Activated T-cell treated with anti-CD3 and anti-CD28 coated beads, Interleukin-2, amount 50 U/mL, for 24 hours (primary cell): ENCODE results near the gene GSK3A.

Experiments
- DNase-seq: peaks from one replicate; pipeline ENCODE4 v3.0.0-alpha.2; 2020
- H3K27ac Mint-ChIP-seq: 2 replicates; pipeline ENCODE4 v1.8.0; 2020; ENCODE audit warnings: mild to moderate bottlenecking, mixed read lengths
- H3K27me3 Mint-ChIP-seq: 2 replicates; pipeline ENCODE4 v1.8.0; 2020; ENCODE audit warnings: mixed read lengths
- H3K36me3 Mint-ChIP-seq: 2 replicates; pipeline ENCODE4 v1.8.0; 2020; ENCODE audit warnings: low read depth, mixed read lengths
- H3K4me1 Mint-ChIP-seq: 2 replicates; pipeline ENCODE4 v1.8.0; 2020; ENCODE audit warnings: low read depth, mixed read lengths
- H3K4me3 Mint-ChIP-seq: 2 replicates; pipeline ENCODE4 v1.8.0; 2020; ENCODE audit warnings: mild to moderate bottlenecking, moderate library complexity, mixed read lengths
- H3K9me3 Mint-ChIP-seq: 2 replicates; pipeline ENCODE4 v1.8.0; 2020; ENCODE audit warnings: mixed read lengths

GSK3A gene

GRCh38 chr19:42199440-42200115 lies 42.8 kb downstream of the GSK3A start:
- H3K4me3 Mint-ChIP-seq = peak overlapping the region; percentile 74

DNA sequence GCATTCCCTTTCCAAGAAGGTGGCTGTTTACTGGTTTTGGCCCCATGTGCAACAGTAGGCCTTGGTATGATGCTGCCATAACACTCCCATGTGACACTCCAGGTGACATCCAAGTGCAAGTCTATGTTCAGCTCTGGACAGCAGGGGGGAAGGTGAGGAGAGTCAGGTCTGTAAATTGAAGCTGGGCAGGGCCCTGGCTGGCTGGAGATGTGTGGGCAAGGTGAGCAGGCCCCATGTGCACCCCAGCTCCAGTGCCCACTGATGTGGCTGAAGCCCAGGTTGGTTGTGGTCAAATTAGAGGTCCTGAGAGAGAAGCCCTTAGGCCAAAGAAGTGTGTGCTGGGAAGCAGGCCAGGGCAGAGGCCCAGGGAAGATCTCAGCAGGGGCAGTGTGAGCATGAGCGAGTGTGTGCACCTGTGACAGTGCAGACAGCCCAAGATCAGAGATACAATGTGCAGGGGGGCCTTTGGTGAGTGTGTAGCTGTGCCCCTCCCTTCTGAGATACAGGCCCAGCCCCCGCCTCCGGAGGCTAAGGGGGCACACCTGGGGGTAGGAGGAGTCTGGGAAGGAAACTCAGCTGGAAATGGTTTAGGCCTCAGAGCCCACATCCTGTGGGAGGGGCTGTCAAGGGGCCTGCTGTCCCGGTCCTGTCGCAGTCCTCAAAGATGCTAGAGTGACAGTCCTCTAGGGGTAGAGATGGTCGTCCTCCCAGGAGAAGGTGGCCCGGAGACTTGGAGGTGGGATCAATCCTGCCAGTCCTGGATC lies 43.5 kb downstream of the GSK3A start:
- Mint-ChIP-seq H3K4me1 (peaks cover 77% of the 10 kb centered on the region), H3K27me3 (no peaks in the 10 kb centered on the region), H3K27ac (peak overlapping the region; percentile 96), H3K9me3 (no peaks in the 10 kb centered on the region), H3K36me3 (peaks cover 78% of the 10 kb centered on the region), H3K4me3 (peak overlapping the region; percentile 74)
- DNase-seq = peak; percentile 68

More at GRCh38 chr19:42199440-42200115, 42.8 kb downstream of the GSK3A start:
- Mint-ChIP-seq H3K9me3 (no peaks in the 10 kb centered on the region), H3K36me3 (peaks cover 85% of the 10 kb centered on the region), H3K27ac (peak overlapping the region; percentile 96), H3K4me1 (peaks cover 82% of the 10 kb centered on the region), H3K27me3 (no peaks in the 10 kb centered on the region)
- DNase-seq = peak; percentile 64

- H3K4me3 Mint-ChIP-seq = no peak overlapping the region
- DNase-seq = no peak
- H3K4me1 Mint-ChIP-seq = peaks cover 68% of the 10 kb centered on the region
- no peaks in the 10 kb centered on the region for H3K27me3 Mint-ChIP-seq
- H3K27ac Mint-ChIP-seq = peak overlapping the region; percentile 50
- H3K36me3 Mint-ChIP-seq = peaks cover 69% of the 10 kb centered on the region
- peaks cover 4% of the 10 kb centered on the region for H3K9me3 Mint-ChIP-seq
Measured at GRCh38 chr19:42197375-42197817, 45.0 kb downstream of the GSK3A start.

DNA sequence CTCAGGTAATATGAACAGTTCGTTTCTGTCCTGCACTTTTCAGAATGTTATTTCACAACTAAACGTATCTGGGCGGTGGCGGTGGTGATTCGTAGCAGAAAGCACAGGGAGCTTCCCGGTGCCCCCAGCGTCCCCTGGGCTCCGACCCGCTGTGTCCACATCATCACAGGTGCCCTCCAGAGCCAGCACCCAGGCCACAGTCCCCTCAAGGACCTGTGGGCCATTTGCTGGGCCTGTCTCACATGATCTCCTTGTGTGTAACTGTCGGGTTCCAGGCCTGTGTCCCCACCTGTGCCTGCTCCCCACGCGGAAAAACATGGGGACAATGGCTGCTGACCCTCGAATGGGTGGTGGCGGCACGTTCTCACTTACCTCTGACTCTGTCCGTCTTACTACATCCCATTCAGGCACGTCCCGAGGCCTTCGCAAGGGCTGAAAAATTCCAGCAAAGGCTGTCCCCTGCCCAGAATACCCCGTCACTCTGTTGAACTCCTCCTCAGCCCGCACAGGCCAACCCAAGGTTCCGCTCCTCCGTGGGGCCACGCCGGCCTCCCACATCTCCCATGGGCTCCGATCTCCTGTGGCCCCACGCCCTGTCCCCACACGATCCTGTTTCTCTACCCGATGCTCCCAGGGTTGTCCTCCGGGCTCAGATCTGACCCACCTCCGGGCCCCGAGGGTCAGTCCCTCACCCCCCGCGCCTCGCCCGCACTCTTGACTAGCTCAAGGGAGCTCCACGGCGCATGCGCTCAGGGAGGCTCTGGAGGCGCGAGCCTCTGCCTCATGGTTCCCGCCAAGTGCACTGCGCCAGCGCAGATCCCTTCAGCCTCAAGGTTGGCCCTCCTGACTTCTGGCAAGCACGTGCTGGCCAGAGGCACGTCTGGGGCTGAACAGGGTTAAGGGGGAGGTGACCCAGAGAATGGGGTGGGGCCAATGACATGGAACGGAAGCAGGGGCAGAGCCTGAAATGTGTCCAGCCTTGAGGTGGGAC lies 46.1 kb downstream of the GSK3A start:
- no peak for DNase-seq
- Mint-ChIP-seq H3K36me3 (peaks cover 58% of the 10 kb centered on the region), H3K4me1 (peaks cover 68% of the 10 kb centered on the region)

GRCh38 chr19:42193706-42194105 lies 48.7 kb downstream of the GSK3A start:
- Mint-ChIP-seq H3K9me3 (peaks cover 4% of the 10 kb centered on the region), H3K27me3 (no peaks in the 10 kb centered on the region), H3K4me1 (peaks cover 50% of the 10 kb centered on the region), H3K4me3 (no peak overlapping the region), H3K27ac (no peak overlapping the region), H3K36me3 (peaks cover 33% of the 10 kb centered on the region)
- no peak for DNase-seq

More for the DNA sequence above, 46.1 kb downstream of the GSK3A start:
- Mint-ChIP-seq H3K27ac (no peak overlapping the region), H3K9me3 (peaks cover 4% of the 10 kb centered on the region), H3K4me3 (no peak overlapping the region), H3K27me3 (no peaks in the 10 kb centered on the region)

DNA sequence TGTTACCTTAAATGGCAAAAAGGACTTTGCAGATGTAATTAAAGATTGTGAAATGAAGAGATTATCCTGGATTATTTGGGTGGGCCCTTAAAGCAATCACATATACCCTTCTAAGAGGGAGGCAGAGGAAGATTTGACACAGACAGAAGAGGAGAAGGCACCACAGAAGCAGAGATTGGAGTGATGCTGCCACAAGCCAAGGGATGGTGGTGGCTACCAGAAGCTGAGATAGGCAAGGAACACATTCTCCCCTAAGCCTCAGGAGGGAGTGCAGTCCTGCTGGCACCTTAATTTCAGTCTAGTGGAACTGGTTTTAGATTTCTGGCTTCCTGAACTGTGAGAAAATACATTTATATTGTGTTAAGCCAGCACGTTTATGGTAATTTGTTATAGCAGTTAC lies 49.1 kb downstream of the GSK3A start:
- H3K9me3 Mint-ChIP-seq = peaks cover 4% of the 10 kb centered on the region
- no peak overlapping the region for H3K4me3 Mint-ChIP-seq
- H3K4me1 Mint-ChIP-seq = peaks cover 47% of the 10 kb centered on the region
- H3K27me3 Mint-ChIP-seq = no peaks in the 10 kb centered on the region
- H3K27ac Mint-ChIP-seq = no peak overlapping the region
- no peak for DNase-seq
- peaks cover 30% of the 10 kb centered on the region for H3K36me3 Mint-ChIP-seq

DNA sequence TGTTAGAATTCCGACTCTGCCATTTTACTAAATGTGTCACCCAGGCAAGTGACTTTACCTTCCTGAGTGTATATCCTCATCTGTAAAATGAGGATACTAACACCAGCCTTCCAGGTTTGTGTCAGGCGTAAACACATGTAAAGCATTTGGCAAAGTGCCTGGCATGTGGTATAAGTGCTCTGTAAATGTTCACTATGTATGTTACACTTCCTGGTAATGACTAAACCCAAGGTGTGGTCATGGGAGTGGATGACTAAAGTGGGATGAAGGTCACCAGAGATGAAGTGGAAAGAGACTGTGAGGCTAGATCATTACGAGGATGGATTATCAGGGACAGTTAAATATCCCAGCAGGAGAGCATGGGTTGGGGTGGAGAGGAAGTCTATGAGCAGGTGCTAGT lies 50.5 kb downstream of the GSK3A start:
- Mint-ChIP-seq H3K4me1 (peaks cover 43% of the 10 kb centered on the region), H3K36me3 (peaks cover 16% of the 10 kb centered on the region), H3K4me3 (no peak overlapping the region), H3K27me3 (no peaks in the 10 kb centered on the region), H3K9me3 (peaks cover 4% of the 10 kb centered on the region), H3K27ac (peak overlapping the region; percentile 65)
- DNase-seq = no peak

DNA sequence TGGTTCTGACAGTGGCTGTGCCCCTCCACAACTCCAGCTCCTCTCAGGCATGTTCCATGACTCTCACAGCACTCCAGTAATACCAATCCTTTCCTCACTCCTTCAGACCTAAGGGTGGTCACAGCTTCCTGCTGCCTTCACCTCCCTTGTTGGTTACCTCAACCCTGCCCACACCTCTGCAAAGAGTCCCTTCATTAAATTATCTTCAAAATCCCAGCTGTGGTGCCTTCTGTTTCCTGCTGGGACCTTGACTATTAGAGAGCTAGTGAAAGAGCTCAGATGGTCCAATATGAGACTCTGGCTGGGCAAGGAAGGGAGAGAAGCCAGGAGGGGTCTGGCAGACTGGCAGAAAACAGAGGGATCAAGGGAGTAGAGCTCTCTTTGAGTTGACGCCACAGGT lies 51.1 kb downstream of the GSK3A start:
- peak overlapping the region; percentile 65 for H3K27ac Mint-ChIP-seq
- H3K4me1 Mint-ChIP-seq = peaks cover 38% of the 10 kb centered on the region
- peaks cover 4% of the 10 kb centered on the region for H3K9me3 Mint-ChIP-seq
- H3K4me3 Mint-ChIP-seq = no peak overlapping the region
- no peak for DNase-seq
- no peaks in the 10 kb centered on the region for H3K27me3 Mint-ChIP-seq
- peaks cover 11% of the 10 kb centered on the region for H3K36me3 Mint-ChIP-seq

- Mint-ChIP-seq H3K4me1 (peaks cover 48% of the 10 kb centered on the region), H3K27me3 (no peaks in the 10 kb centered on the region), H3K27ac (no peak overlapping the region), H3K9me3 (peaks cover 4% of the 10 kb centered on the region), H3K4me3 (no peak overlapping the region), H3K36me3 (peaks cover 6% of the 10 kb centered on the region)
- DNase-seq = no peak
Measured at GRCh38 chr19:42189133-42189532, 53.3 kb downstream of the GSK3A start.

DNA sequence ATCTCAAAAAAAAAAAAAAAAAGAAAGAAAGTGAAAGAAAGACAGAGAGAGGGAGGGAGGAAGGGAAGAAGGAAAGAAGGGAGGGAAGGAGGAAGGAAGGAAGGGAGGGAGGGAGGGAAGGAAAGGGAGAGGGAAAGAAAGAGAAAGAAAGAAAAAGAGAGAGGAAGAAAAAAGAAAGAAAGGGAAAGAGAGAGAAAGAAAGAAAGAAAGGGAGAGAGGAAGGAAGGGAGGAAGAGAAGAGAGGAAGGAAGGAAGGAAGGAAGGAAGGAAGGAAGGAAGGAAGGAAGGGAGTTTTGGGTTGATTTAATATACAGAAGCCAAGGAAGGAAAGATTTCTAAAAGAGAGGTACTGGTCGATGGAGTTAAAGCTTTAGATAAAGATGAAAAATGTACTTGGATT lies 53.7 kb downstream of the GSK3A start:
- H3K36me3 Mint-ChIP-seq = peaks cover 3% of the 10 kb centered on the region
- peaks cover 4% of the 10 kb centered on the region for H3K9me3 Mint-ChIP-seq
- peaks cover 47% of the 10 kb centered on the region for H3K4me1 Mint-ChIP-seq
- no peak for DNase-seq
- no peaks in the 10 kb centered on the region for H3K27me3 Mint-ChIP-seq
- no peak overlapping the region for H3K4me3 Mint-ChIP-seq
- H3K27ac Mint-ChIP-seq = no peak overlapping the region

DNA sequence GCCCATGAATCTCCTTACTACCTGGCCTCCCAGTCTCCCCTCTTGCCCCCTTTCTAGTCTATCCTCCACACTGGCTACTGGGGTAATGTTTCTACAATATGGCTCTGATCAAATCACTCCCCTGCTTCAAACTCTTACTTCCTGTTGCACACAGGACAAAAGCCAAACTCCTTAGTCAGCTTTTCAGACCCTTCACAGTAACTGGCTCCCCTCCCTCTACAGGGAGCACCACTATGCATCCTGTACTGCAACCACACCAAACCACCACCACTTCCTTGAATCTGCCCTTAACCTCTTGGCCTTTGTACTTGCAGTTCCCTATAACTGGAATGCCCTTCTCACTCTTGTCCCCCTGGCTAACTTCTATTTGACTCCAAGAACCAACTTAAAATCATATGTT lies 57.1 kb downstream of the GSK3A start:
- no peaks in the 10 kb centered on the region for H3K9me3 Mint-ChIP-seq
- no peak for DNase-seq
- H3K27me3 Mint-ChIP-seq = no peaks in the 10 kb centered on the region
- H3K27ac Mint-ChIP-seq = peak overlapping the region; percentile 38
- no peak overlapping the region for H3K4me3 Mint-ChIP-seq
- H3K36me3 Mint-ChIP-seq = no peaks in the 10 kb centered on the region
- H3K4me1 Mint-ChIP-seq = peaks cover 30% of the 10 kb centered on the region

DNA sequence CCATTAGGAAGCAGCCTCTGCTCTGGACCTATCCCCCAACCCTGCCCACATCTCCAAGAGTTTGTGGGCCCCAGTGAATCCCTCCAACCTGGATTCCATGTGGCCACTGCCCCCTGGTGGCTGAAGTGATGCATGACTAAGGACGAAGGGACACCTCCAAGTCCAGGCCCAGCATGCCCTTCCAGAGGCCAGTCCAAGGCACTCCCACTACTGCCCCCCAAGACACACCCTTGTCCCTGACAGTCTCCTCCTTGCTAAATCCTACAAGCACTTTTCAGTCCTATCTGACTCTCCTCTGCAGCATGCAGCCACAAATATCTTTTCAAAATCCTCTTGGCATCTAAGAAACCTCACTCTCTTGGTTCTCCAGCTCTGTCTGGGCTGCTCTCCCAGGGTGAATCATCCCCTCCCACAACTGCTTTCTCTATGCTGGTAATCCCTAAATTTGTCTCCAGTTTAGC lies 58.0 kb downstream of the GSK3A start:
- Mint-ChIP-seq H3K27me3 (peaks cover 3% of the 10 kb centered on the region), H3K4me1 (peaks cover 30% of the 10 kb centered on the region), H3K36me3 (no peaks in the 10 kb centered on the region), H3K27ac (peak overlapping the region; percentile 48), H3K9me3 (no peaks in the 10 kb centered on the region), H3K4me3 (no peak overlapping the region)
- peak; percentile 81 for DNase-seq
